Gastrocnemius medialis (tissue), 4 donors: ENCODE measurements around the gene POLR2A.

Experiments used
- POLR2A ChIP-seq, 2 donors: fragments of 450-650 bp; IDR thresholded peaks; one replicate each; pipeline ENCODE4 v1.6.1; 2017; ENCODE audit warnings: antibody characterized with exemption in 2 of 2, mild to moderate bottlenecking in 2 of 2, moderate library complexity in 2 of 2
- TF ChIP-seq, protein P1 (sequence below), 5 experiments: fragments of 450-650 bp in 3 of 5; fragments of 200-600 bp in 2 of 5; sonication (generic) in 2 of 5; IDR thresholded peaks in 4 of 5; conservative IDR thresholded peaks in 1 of 5; 1 replicate in 4 of 5; 2 replicates in 1 of 5; pipeline ENCODE4 v1.5.1; 2016 to 2019; ENCODE audit warnings: antibody characterized with exemption in 5 of 5, mild to moderate bottlenecking in 3 of 5, moderate library complexity in 3 of 5

DNA sequence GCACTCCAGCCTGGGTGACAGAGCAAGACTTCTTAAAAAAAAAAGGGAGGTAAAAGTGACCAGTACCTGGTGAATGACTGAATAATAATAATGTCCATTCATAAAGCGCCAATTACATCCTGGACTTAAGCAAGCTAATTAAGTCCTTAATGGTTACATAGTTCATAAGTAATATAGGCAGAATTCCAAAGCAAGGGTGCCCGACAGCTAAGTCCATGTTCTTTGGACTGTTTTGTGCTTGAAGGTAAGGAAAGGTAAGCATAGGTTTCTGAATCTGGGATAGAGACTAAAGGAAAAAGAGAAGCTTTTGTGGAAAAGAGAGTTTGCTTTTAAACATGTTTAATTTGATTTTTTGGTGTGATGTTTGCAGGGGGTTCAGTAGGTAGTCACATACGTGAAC, 9.8 kb downstream of the POLR2A start:
- TF ChIP-seq POLR2A (IDR thresholded peaks at IDR 0.05) = no peak
- TF ChIP-seq, protein P1, sequence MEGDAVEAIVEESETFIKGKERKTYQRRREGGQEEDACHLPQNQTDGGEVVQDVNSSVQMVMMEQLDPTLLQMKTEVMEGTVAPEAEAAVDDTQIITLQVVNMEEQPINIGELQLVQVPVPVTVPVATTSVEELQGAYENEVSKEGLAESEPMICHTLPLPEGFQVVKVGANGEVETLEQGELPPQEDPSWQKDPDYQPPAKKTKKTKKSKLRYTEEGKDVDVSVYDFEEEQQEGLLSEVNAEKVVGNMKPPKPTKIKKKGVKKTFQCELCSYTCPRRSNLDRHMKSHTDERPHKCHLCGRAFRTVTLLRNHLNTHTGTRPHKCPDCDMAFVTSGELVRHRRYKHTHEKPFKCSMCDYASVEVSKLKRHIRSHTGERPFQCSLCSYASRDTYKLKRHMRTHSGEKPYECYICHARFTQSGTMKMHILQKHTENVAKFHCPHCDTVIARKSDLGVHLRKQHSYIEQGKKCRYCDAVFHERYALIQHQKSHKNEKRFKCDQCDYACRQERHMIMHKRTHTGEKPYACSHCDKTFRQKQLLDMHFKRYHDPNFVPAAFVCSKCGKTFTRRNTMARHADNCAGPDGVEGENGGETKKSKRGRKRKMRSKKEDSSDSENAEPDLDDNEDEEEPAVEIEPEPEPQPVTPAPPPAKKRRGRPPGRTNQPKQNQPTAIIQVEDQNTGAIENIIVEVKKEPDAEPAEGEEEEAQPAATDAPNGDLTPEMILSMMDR (IDR thresholded peaks at IDR 0.05 in 4 of 5, conservative IDR thresholded peaks at IDR 0.05 in 1 of 5) = no peak
